ENCODE measurements around the gene POP4. TPM values are rescaled to one million over a fixed set of nuclear protein-coding genes. Genes with fewer than 3 reads are reported as not detected.
"Not testable (repeated sequence)": the region's sequence is repeated elsewhere in the genome, so short reads cannot be mapped to it uniquely, and the experiment has no call there.

Gene POP4
- total and polyA plus RNA-seq, 5 donors, result 50.2 to 78.3 (median 56.4) TPM

DNA sequence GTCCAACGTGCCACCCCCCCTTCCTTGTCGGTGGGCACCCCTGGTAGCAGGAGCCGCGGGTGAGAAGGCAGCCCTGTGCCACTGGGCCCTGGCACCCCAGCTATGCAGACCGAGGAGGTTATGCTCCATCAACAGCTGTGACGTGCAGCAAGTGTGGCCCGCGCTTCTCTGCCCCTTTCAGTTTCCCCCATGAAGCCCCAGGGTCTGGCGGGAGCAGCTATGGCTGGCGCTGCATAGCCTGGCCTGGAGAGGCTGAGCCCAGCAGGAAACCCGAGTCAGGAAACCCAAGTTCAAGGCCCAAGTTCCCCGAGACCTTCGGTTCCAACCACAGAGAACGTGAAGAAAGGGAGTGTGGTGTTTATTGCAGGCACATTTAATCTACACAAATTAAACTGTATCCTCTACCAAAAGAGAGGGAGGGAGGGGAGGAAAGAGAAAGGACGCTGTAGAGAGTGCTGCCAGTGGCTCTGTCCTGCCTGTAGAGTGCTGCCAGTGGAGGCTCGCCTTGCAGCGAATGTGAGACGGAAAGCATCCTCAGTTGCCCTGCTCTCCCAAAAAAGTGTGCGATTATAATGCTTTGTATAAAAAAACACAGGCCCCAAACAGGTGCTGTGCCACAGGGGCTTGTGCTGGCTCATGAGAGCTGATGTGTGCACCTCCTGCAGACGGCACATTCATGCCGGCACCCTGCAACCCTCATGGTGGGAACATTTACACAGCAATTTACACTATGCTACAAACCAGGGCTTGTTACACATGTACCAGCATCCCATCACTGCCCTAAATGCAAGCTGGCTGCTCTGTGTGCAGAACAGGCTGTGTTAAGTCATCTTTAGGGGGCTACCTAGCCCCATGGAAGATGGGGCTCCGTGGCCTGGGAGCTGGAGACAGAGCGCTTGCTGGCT, 16.3 kb downstream of the POP4 start:
- Histone ChIP-seq H3K27ac (ENCODE audit: low read length) (no peak overlapping the region), H3K9me3 (ENCODE audit: control insufficient read depth, low read length) (no peaks in the 10 kb centered on the region), H3K27me3 (ENCODE audit: control insufficient read depth, insufficient read depth) (no peaks in the 10 kb centered on the region), H3K4me1 (ENCODE audit: control insufficient read depth, insufficient read depth, low read length) (no peaks in the 10 kb centered on the region), H3K4me3 (ENCODE audit: low read length) (no peak overlapping the region)
- ATAC-seq (no peak), DNase-seq (peak in 1 of 3 donors; percentile 43)
- intact Hi-C loops (cut with DNase I), result no loop called here
- 74% methylated on average over 23 of the region's 23 CpGs for WGBS

DNA sequence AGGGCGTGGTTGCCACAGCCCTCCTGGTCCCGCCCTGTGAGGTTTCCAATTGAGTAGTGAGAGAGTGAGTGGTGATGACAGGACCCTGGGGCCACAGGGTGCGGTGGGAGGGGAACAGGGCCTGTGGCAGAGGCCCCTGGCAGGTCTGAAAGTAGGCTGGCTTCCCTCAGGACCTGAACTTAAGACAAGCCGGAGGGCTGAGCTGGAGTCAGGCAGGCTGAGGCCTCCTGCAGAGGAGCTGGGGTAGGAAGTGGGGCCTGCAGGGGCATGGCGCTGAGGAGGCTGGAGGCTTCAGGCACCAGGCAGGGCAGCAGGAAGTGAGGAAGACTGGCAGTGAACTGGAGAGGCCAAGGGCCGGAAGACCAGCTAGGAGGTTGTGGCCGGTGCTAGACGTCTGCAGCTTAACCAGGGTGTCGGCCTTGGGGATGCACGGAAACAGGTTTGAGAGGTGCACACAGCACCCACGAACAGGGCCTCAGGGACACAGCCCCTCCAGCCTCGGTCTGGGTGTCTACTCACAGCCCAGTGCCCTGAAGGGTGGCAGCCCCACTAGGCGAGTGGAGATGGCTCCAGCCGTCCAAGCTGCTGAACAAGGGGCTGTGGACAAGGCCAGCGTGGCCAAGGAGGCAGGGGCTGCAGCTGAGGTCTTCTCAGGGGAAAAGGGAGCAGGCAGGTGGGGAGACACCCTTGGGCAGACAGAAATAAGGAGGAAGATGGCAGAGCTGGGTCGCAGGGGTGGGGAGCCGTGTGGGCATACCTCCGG, 17.8 kb downstream of the POP4 start:
- no peaks in the 10 kb centered on the region for H3K4me1 ChIP-seq (ENCODE audit: control insufficient read depth, insufficient read depth, low read length)
- DNase-seq (peak in 1 of 3 donors; percentile 27), ATAC-seq (peak in 1 of 2 donors; percentile 13)
- intact Hi-C loops (cut with DNase I), result no loop called here
- no peak overlapping the region for H3K4me3 ChIP-seq (ENCODE audit: low read length)
- 76% methylated on average over 18 of the region's 18 CpGs for WGBS
- no peaks in the 10 kb centered on the region for H3K9me3 ChIP-seq (ENCODE audit: control insufficient read depth, low read length)
- H3K27me3 ChIP-seq (ENCODE audit: control insufficient read depth, insufficient read depth), result no peaks in the 10 kb centered on the region
- no peak overlapping the region for H3K27ac ChIP-seq (ENCODE audit: low read length)

DNA sequence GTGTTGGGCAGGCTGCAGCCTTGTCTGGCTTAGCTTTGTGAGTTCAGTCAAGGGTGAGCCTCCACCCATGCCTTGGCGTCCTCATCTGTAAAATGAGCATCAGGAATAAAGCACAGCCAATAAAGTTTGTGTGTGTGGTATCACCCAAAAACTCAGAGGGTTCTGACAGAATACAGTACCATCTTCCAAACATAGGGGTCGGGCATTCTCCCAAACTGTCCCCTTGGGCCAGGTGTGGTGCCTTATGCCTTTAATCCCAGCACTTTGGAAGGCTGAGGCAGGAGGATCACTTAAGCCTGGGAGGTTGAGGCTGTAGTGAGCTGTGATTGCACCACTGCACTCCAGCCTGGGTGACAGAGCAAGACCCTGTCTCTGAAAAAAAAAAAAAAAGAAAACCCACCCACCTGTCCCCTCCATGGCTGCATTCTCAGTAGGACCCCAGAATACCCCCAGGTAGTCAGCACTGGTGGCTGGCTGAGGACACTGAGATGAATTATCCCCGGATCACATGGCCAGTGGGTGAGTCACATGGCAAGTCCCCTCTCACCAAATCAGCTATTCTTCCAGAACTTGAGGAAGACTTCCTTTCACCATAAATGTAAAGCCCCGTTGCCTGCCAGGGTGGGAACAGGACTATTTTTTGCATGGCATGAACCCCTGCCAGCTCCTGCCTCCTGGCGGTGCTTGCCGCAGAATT, 18.6 kb downstream of the POP4 start:
- no peaks in the 10 kb centered on the region for H3K4me1 ChIP-seq (ENCODE audit: control insufficient read depth, insufficient read depth, low read length)
- H3K27me3 ChIP-seq (ENCODE audit: control insufficient read depth, insufficient read depth), result no peaks in the 10 kb centered on the region
- H3K27ac ChIP-seq (ENCODE audit: low read length), result no peak overlapping the region
- 74% methylated on average over 6 of the region's 6 CpGs for WGBS
- intact Hi-C loops (cut with DNase I), result no loop called here
- H3K9me3 ChIP-seq (ENCODE audit: control insufficient read depth, low read length), result no peaks in the 10 kb centered on the region
- ATAC-seq (no peak), DNase-seq (peak in 1 of 3 donors; percentile 1)
- no peak overlapping the region for H3K4me3 ChIP-seq (ENCODE audit: low read length)

DNA sequence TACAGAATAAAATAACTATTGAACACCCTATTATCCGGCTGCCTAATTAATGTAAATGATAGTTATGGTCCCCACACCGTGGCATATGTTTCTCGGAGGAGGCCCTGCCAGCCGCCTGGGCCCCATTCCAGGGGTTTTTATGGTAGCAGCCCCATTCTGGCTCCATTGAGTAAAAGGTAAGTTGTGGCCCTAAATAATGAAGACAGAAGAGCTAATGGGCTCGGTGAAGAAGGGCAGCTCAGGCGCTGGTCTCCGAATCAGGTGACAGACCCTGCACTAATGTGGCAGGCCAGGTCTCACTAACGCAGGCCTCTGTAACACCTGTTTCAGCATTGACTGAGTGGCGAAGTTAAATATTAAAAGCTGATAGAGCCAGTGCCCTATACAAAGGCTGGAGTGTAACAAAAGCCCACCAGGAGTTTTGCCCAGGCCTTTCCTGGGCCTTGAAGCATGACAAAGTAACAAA, 19.1 kb downstream of the POP4 start:
- DNase-seq, result peak in 1 of 3 donors; percentile 13
- no peaks in the 10 kb centered on the region for H3K4me1 ChIP-seq (ENCODE audit: control insufficient read depth, insufficient read depth, low read length)
- H3K4me3 ChIP-seq (ENCODE audit: low read length), result no peak overlapping the region
- WGBS, result 82% methylated on average over 9 of the region's 9 CpGs
- H3K9me3 ChIP-seq (ENCODE audit: control insufficient read depth, low read length), result no peaks in the 10 kb centered on the region
- H3K27ac ChIP-seq (ENCODE audit: low read length), result no peak overlapping the region
- no peak for ATAC-seq
- intact Hi-C loops (cut with DNase I), result no loop called here
- H3K27me3 ChIP-seq (ENCODE audit: control insufficient read depth, insufficient read depth), result no peaks in the 10 kb centered on the region

DNA sequence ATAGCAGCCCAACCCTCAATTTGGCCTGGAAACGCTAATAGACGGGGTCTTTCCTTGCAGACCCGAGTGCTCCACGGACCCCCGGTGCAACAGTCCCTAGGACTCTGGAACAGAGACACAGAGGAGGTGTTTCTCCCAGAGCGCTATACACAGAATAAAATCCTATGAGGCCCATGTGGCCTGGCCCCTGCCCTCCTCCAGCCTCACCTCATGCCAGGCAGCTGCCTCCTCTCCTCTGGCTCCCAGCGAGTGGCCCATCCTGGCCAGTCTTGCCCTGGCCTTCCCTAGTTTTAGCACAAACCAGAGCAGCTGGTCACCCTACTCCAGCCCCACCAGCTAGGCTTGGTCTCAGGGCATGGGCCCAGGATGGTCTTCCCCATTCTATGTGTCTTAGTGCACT, 20.3 kb downstream of the POP4 start:
- H3K4me3 ChIP-seq (ENCODE audit: low read length), result no peak overlapping the region
- DNase-seq (no peak), ATAC-seq (no peak)
- intact Hi-C loops (cut with DNase I), result no loop called here
- H3K4me1 ChIP-seq (ENCODE audit: control insufficient read depth, insufficient read depth, low read length), result no peaks in the 10 kb centered on the region
- 90% methylated on average over 7 of the region's 7 CpGs for WGBS
- H3K27me3 ChIP-seq (ENCODE audit: control insufficient read depth, insufficient read depth), result no peaks in the 10 kb centered on the region
- no peaks in the 10 kb centered on the region for H3K9me3 ChIP-seq (ENCODE audit: control insufficient read depth, low read length)
- no peak overlapping the region for H3K27ac ChIP-seq (ENCODE audit: low read length)

DNA sequence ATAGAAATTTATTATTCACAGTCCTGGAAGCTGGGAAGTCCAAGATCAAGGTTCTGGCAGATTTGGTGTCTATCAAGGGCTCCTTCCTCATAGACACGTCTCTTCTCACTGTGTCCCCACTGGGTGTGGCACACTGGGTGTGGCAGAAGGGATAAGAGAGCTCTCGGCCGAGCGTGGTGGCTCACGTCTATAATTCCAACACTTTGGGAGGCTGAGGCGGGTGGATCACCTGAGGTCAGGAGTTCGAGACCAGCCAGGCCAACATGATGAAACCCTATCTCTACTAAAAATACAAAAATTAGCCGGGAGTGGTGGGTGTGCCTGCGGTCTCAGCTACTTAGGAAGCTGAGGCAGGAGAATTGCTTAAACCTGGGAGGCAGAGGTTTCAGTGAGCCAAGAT, 20.7 kb downstream of the POP4 start:
- ATAC-seq; H3K9me3 ChIP-seq (ENCODE audit: control insufficient read depth, low read length); intact Hi-C loops (cut with DNase I); H3K27me3 ChIP-seq (ENCODE audit: control insufficient read depth, insufficient read depth); H3K27ac ChIP-seq (ENCODE audit: low read length); DNase-seq; H3K4me1 ChIP-seq (ENCODE audit: control insufficient read depth, insufficient read depth, low read length); H3K4me3 ChIP-seq (ENCODE audit: low read length): not testable (repeated sequence)
- 86% methylated on average over 9 of the region's 9 CpGs for WGBS

DNA sequence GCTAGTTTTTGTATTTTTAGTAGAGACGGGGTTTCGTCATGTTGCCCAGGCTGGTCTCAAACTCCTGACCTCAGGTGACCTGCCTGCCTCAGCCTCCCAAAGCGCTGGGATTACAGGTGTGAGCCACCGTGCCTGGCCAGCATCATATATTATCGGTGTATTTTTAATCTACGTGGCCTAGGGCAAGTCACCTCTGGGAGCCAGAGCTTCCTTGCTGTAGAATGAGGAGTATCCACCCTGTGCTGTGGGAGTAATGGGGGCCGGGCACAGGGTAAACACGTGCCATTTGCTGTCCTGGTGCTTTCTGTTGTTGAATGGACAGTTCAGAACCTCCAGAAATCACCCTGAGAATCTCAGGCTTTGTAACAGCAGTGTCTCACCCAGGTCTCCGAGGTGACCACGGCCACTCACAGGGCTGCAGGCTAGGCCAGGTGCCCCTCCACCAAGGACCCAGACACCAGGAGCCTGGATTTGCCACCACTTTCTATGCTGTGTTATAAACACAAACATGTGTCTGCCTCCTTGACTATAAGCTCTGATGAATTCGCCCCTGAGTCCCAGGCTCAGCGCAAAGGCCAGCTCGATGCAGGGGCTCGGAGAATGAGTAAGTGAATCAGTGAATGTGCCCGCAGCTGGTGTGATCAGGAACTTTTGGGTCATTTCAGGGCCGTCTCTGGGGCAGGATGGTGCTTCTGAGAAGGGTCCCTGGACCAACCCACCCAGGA, 22.7 kb downstream of the POP4 start:
- no peaks in the 10 kb centered on the region for H3K9me3 ChIP-seq (ENCODE audit: control insufficient read depth, low read length)
- no peaks in the 10 kb centered on the region for H3K4me1 ChIP-seq (ENCODE audit: control insufficient read depth, insufficient read depth, low read length)
- H3K4me3 ChIP-seq (ENCODE audit: low read length), result no peak overlapping the region
- ATAC-seq (no peak), DNase-seq (no peak)
- no peaks in the 10 kb centered on the region for H3K27me3 ChIP-seq (ENCODE audit: control insufficient read depth, insufficient read depth)
- 90% methylated on average over 16 of the region's 16 CpGs for WGBS
- intact Hi-C loops (cut with DNase I), result no loop called here
- no peak overlapping the region for H3K27ac ChIP-seq (ENCODE audit: low read length)

DNA sequence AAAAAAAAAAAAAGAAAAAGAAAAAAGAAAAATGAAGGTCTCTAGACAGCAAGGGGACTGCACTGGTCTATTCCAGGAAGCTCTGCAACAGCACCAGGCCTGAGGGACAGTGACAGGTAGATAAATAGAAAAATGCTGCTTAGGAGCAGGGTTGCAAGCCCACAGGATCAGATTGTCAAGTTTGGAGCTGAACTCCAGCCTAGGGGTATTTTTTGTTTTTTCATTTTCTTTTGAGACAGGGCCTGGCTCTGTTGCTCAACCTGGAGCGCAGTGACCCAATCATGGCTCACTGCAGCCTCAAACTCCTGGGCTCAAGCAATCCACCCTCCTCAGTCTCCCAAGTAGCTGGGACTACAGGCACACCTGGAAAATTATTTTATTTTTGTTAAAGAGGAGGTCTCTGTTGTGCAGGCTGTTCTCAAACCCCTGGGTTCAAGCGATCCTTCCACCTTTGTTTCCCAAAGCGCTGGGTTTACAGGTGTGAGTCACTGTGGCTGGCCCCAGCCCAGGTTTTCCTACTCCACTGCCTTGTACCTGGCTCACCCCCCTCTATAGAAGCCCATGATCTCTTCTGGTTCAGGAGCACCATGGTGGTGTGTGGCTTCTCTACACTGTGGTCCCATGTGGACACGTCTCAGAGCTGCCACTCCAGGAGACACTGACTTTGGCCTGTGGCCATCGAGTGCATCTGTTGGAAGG, 23.9 kb downstream of the POP4 start:
- no peak for ATAC-seq
- intact Hi-C loops (cut with DNase I), result no loop called here
- H3K27me3 ChIP-seq (ENCODE audit: control insufficient read depth, insufficient read depth), result no peaks in the 10 kb centered on the region
- WGBS, result 86% methylated on average over 5 of the region's 5 CpGs
- no peak for DNase-seq
- no peak overlapping the region for H3K4me3 ChIP-seq (ENCODE audit: low read length)
- no peaks in the 10 kb centered on the region for H3K9me3 ChIP-seq (ENCODE audit: control insufficient read depth, low read length)
- no peaks in the 10 kb centered on the region for H3K4me1 ChIP-seq (ENCODE audit: control insufficient read depth, insufficient read depth, low read length)
- H3K27ac ChIP-seq (ENCODE audit: low read length), result no peak overlapping the region

DNA sequence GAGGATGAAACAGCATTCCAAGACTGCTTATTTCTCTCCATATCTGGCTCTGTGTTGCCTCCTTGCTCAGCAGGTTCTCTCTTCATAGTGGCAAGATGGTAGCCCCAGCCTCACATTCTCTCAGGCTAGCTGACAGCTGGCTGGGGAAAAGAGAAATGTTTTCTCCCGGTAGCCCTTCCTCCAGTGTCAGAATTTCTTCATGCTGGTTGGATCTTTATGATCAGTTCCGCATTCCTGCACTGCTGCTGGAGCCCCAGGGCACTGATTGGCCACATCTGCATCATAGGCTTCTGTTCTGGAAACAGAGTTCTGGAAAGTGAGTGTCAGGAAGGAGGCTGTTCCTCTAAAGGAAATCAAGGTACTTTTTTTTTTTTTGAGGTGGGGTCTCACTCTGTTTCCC, 24.6 kb downstream of the POP4 start:
- intact Hi-C loops (cut with DNase I), result no loop called here
- Histone ChIP-seq H3K4me1 (ENCODE audit: control insufficient read depth, insufficient read depth, low read length) (no peaks in the 10 kb centered on the region), H3K27ac (ENCODE audit: low read length) (no peak overlapping the region), H3K9me3 (ENCODE audit: control insufficient read depth, low read length) (no peaks in the 10 kb centered on the region), H3K27me3 (ENCODE audit: control insufficient read depth, insufficient read depth) (no peaks in the 10 kb centered on the region), H3K4me3 (ENCODE audit: low read length) (no peak overlapping the region)
- DNase-seq, result no peak
- 71% methylated on average over 2 of the region's 2 CpGs for WGBS
- ATAC-seq, result no peak

DNA sequence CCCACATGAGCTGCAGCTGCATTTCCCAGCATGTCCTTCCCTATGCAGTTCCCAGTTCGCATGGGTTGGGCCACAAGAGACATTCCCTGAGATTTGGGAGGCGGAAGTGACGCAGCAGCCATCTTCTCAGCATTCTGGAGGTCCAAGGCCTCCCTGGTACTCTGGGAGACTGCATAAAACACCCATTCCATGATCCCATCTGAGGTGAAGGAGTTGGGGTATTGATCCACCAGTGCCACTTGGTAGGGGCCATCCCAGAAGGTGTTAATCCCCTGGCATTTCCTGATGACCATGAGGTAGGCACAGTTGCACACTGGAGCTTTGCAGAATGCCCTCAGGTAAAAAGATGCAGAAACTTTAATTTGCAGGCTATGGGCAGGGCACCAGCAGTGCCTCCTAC, 25.4 kb downstream of the POP4 start:
- no peak for ATAC-seq
- no peak for DNase-seq
- no peaks in the 10 kb centered on the region for H3K4me1 ChIP-seq (ENCODE audit: control insufficient read depth, insufficient read depth, low read length)
- intact Hi-C loops (cut with DNase I), result no loop called here
- no peak overlapping the region for H3K4me3 ChIP-seq (ENCODE audit: low read length)
- WGBS, result 92% methylated on average over 3 of the region's 3 CpGs
- H3K9me3 ChIP-seq (ENCODE audit: control insufficient read depth, low read length), result no peaks in the 10 kb centered on the region
- H3K27ac ChIP-seq (ENCODE audit: low read length), result no peak overlapping the region
- no peaks in the 10 kb centered on the region for H3K27me3 ChIP-seq (ENCODE audit: control insufficient read depth, insufficient read depth)
